K562 (cell line): ENCODE results near the gene GCK.

Source experiments
- KAT7 ChIP-seq: sonication (generic); formaldehyde crosslinking; IDR thresholded peaks from 2 replicates; pipeline ENCODE4 v1.8.0; 2022; ENCODE audit warnings: missing genetic modification reagents, mild to moderate bottlenecking, borderline replicate concordance
- MAFK ChIP-seq: IDR thresholded peaks from 2 replicates; pipeline ENCODE4 v1.6.1; 2011; ENCODE audit warnings: low read length, improper control_type of control experiment
- ZNF274 ChIP-seq: IDR thresholded peaks from 2 replicates; pipeline ENCODE4 v1.6.1; 2011; ENCODE audit warnings: low read depth, mild to moderate bottlenecking, low read length, moderate library complexity, borderline replicate concordance
- TF ChIP-seq, protein P1 (sequence below), 3 experiments: IDR thresholded peaks in 2 of 3; conservative IDR thresholded peaks in 1 of 3; 2 replicates each; pipeline ENCODE4 v1.5.1; 2011 to 2012; ENCODE audit warnings: low read length in 3 of 3, mild to moderate bottlenecking in 3 of 3, control low read depth in 2 of 3, improper control_type of control experiment in 1 of 3, inconsistent platforms in 1 of 3, low read depth in 1 of 3, mixed read lengths in 1 of 3, moderate library complexity in 1 of 3; ENCODE audit not compliant: insufficient read depth in 2 of 3

DNA sequence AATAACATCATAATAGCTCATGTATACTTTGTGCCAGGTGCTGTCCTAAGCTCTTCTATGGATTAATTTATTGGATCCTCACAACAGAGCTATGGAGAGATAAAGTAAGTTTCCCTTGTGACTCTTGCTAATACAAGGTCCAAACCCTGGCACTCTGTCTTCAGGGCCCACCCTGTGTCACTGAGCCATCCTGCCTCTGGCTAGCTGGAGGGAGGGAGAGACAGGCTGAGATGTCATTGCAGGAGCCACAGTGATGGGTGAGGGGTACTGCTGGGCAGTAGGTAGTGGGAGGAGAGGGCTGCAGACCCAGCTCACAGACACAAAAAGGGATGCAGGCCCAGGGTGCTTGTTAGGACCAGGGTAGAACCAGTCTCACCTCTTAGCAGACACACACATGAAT, 16.9 kb downstream of the GCK start:
- TF ChIP-seq, protein P1, sequence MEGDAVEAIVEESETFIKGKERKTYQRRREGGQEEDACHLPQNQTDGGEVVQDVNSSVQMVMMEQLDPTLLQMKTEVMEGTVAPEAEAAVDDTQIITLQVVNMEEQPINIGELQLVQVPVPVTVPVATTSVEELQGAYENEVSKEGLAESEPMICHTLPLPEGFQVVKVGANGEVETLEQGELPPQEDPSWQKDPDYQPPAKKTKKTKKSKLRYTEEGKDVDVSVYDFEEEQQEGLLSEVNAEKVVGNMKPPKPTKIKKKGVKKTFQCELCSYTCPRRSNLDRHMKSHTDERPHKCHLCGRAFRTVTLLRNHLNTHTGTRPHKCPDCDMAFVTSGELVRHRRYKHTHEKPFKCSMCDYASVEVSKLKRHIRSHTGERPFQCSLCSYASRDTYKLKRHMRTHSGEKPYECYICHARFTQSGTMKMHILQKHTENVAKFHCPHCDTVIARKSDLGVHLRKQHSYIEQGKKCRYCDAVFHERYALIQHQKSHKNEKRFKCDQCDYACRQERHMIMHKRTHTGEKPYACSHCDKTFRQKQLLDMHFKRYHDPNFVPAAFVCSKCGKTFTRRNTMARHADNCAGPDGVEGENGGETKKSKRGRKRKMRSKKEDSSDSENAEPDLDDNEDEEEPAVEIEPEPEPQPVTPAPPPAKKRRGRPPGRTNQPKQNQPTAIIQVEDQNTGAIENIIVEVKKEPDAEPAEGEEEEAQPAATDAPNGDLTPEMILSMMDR (IDR thresholded peaks at IDR 0.05 in 2 of 3, conservative IDR thresholded peaks at IDR 0.05 in 1 of 3; ENCODE audit: insufficient read depth in 2 of 3, low read depth in 1 of 3, low read length in 3 of 3) = no peak
- TF ChIP-seq ZNF274 (no peak), MAFK (no peak), KAT7 (no peak)
